Effector CD8-positive, alpha-beta T cell (primary cell): ENCODE measurements around the gene ASXL1.

ENCODE experiments used
- DNase-seq: peaks from one replicate; lab custom pipeline; 2025; lab: John Stamatoyannopoulos, UW

Gene ASXL1

GRCh38 chr20:32481311-32482142, 123.4 kb downstream of the ASXL1 start:
- no peak for DNase-seq

- no peak for DNase-seq
Observed at GRCh38 chr20:32482143-32482441, 124.0 kb downstream of the ASXL1 start.

GRCh38 chr20:32482442-32483261, 124.5 kb downstream of the ASXL1 start:
- no peak for DNase-seq

- peak; percentile 59 for DNase-seq
Observed at GRCh38 chr20:32483351-32484224, 125.5 kb downstream of the ASXL1 start.

GRCh38 chr20:32484225-32484957, 126.3 kb downstream of the ASXL1 start:
- DNase-seq = peak; percentile 37

- peak; percentile 56 for DNase-seq
Observed at GRCh38 chr20:32484958-32485769, 127.0 kb downstream of the ASXL1 start.

GRCh38 chr20:32485770-32486478, 127.8 kb downstream of the ASXL1 start:
- DNase-seq = no peak

- DNase-seq = no peak
Observed at GRCh38 chr20:32487381-32487780, 129.2 kb downstream of the ASXL1 start.

GRCh38 chr20:32488066-32488838, 130.1 kb downstream of the ASXL1 start:
- DNase-seq = no peak
